IMR-90 (cell line): Measurements from ENCODE around the gene TRABD2A. TPM values are rescaled to one million over a fixed set of nuclear protein-coding genes. Genes with fewer than 3 reads are reported as not detected.

Source experiments
- ATAC-seq: fragments of 200-7000 bp; cut with Tn5 transposase; 2 replicates; pipeline ENCODE4 v1.9.1; 2020; ENCODE audit warnings: low read depth, mild to moderate bottlenecking, moderate library complexity
- BruUV-seq: library from RNA; stranded (reverse); fragments of 400-500 nt; replicated peaks from 2 replicates; lab custom pipeline; 2021; lab: Mats Ljungman, UMichigan
- CTCF ChIA-PET: fragments of 300-600 bp; formaldehyde crosslinking; extraction: SDS; loops from one replicate; lab custom pipeline; 2021; ENCODE audit warnings: antibody characterized with exemption; lab: Yijun Ruan, JAX
- POLR2A ChIA-PET: fragments of 300-600 bp; sonication (Branson Sonifier 250); formaldehyde crosslinking; loops from one replicate; lab custom pipeline; 2022; ENCODE audit warnings: antibody characterized with exemption; ENCODE audit not compliant: unreplicated experiment; lab: Charles Lee
- DNase-seq: peaks from one replicate; pipeline ENCODE4 v3.0.0; 2013
- H2AFZ ChIP-seq: replicated peaks from 2 replicates; pipeline ENCODE3; 2013; ENCODE audit warnings: low read length, mild to moderate bottlenecking; ENCODE audit not compliant: poor library complexity
- H2AK5ac ChIP-seq: 2 replicates; pipeline ENCODE4 v1.6.1; 2013; ENCODE audit warnings: low read depth, low read length, inconsistent platforms
- H2AK9ac ChIP-seq: replicated peaks from 2 replicates; pipeline ENCODE3; 2013; ENCODE audit warnings: mild to moderate bottlenecking, low read depth, low read length, moderate library complexity; ENCODE audit not compliant: poor library complexity
- H2BK120ac ChIP-seq: 2 replicates; pipeline ENCODE4 v1.6.1; 2013; ENCODE audit warnings: low read depth, low read length, inconsistent platforms
- H2BK15ac ChIP-seq: 3 replicates; pipeline ENCODE4 v1.6.1; 2013; ENCODE audit warnings: low read depth, low read length, inconsistent platforms
- H2BK20ac ChIP-seq: 2 replicates; pipeline ENCODE4 v1.6.1; 2013; ENCODE audit warnings: low read depth, mild to moderate bottlenecking, inconsistent platforms, low read length, moderate library complexity
- H2BK5ac ChIP-seq: 2 replicates; pipeline ENCODE4 v1.6.1; 2013; ENCODE audit warnings: mild to moderate bottlenecking, low read depth, low read length, inconsistent platforms; ENCODE audit not compliant: poor library complexity, severe bottlenecking
- H3K14ac ChIP-seq: replicated peaks from 2 replicates; pipeline ENCODE4 v1.6.1; 2013; ENCODE audit warnings: low read depth, low read length, inconsistent platforms
- H3K18ac ChIP-seq: 2 replicates; pipeline ENCODE4 v1.6.1; 2013; ENCODE audit warnings: low read depth, low read length, control low read depth
- H3K23ac ChIP-seq: 2 replicates; pipeline ENCODE4 v1.6.1; 2013; ENCODE audit warnings: low read depth, low read length, inconsistent platforms
- H3K27ac ChIP-seq: 2 replicates; pipeline ENCODE4 v1.5.1; 2013; ENCODE audit warnings: mild to moderate bottlenecking, control low read depth, low read length; ENCODE audit not compliant: insufficient read depth
- H3K27me3 ChIP-seq: 2 replicates; pipeline ENCODE4 v1.6.1; 2013; ENCODE audit warnings: low read length; ENCODE audit not compliant: control insufficient read depth, insufficient read depth
- H3K36me3 ChIP-seq: 2 replicates; pipeline ENCODE4 v1.6.1; 2013; ENCODE audit warnings: low read length, mixed read lengths; ENCODE audit not compliant: control insufficient read depth, insufficient read depth
- H3K4ac ChIP-seq: 2 replicates; pipeline ENCODE4 v1.6.1; 2013; ENCODE audit warnings: low read depth, low read length, inconsistent platforms
- H3K4me1 ChIP-seq: 2 replicates; pipeline ENCODE4 v1.6.1; 2013; ENCODE audit warnings: low read length, mixed read lengths; ENCODE audit not compliant: control insufficient read depth, insufficient read depth
- H3K4me2 ChIP-seq: 2 replicates; pipeline ENCODE4 v1.6.1; 2013; ENCODE audit warnings: low read depth, mild to moderate bottlenecking, control low read depth, low read length, moderate library complexity
- H3K4me3 ChIP-seq: 2 replicates; pipeline ENCODE4 v1.5.1; 2013; ENCODE audit warnings: low read depth, mild to moderate bottlenecking, control low read depth, low read length, moderate library complexity; ENCODE audit not compliant: insufficient read depth
- H3K56ac ChIP-seq: 2 replicates; pipeline ENCODE4 v1.6.1; 2013; ENCODE audit warnings: low read length, inconsistent platforms; ENCODE audit not compliant: insufficient read depth; ENCODE audit errors: extremely low read depth
- H3K79me1 ChIP-seq, 2 experiments: 2 replicates each; pipeline ENCODE4 v1.6.1; 2013; ENCODE audit warnings: low read length in 2 of 2, inconsistent platforms in 1 of 2, low read depth in 1 of 2
- H3K9ac ChIP-seq: 2 replicates; pipeline ENCODE4 v1.6.1; 2013; ENCODE audit warnings: low read depth, low read length, control low read depth
- H3K9me1 ChIP-seq: 2 replicates; pipeline ENCODE4 v1.6.1; 2013; ENCODE audit warnings: low read length, inconsistent platforms; ENCODE audit not compliant: insufficient read depth
- H3K9me3 ChIP-seq: 2 replicates; pipeline ENCODE4 v1.6.1; 2013; ENCODE audit warnings: low read length; ENCODE audit not compliant: control insufficient read depth, insufficient read depth
- H4K20me1 ChIP-seq: 2 replicates; pipeline ENCODE4 v1.6.1; 2013; ENCODE audit warnings: low read length, inconsistent platforms; ENCODE audit not compliant: insufficient read depth
- H4K5ac ChIP-seq: 2 replicates; pipeline ENCODE4 v1.6.1; 2013; ENCODE audit warnings: mild to moderate bottlenecking, low read depth, low read length, control low read depth
- H4K8ac ChIP-seq, 2 experiments: 2 replicates each; pipeline ENCODE4 v1.6.1; 2013; ENCODE audit warnings: low read depth in 2 of 2, low read length in 2 of 2, control low read depth in 1 of 2, inconsistent platforms in 1 of 2
- H4K91ac ChIP-seq: 2 replicates; pipeline ENCODE4 v1.6.1; 2013; ENCODE audit warnings: low read depth, low read length, inconsistent platforms; ENCODE audit not compliant: insufficient read depth
- BHLHE40 ChIP-seq: fragments of 150-350 bp; IDR thresholded peaks from 2 replicates; pipeline ENCODE4 v1.6.1; 2016; ENCODE audit warnings: mild to moderate bottlenecking, low read depth, low read length
- CEBPB ChIP-seq: IDR thresholded peaks from 2 replicates; pipeline ENCODE4 v1.6.1; 2012; ENCODE audit warnings: low read depth, low read length, improper control_type of control experiment
- CHD1 ChIP-seq: IDR thresholded peaks from 2 replicates; pipeline ENCODE4 v1.6.1; 2012; ENCODE audit warnings: low read depth, low read length, improper control_type of control experiment
- MAFK ChIP-seq: IDR thresholded peaks from 2 replicates; pipeline ENCODE4 v1.6.1; 2012; ENCODE audit warnings: low read depth, low read length, improper control_type of control experiment
- MAZ ChIP-seq: IDR thresholded peaks from 2 replicates; pipeline ENCODE4 v1.6.1; 2012; ENCODE audit warnings: low read depth, mild to moderate bottlenecking, low read length, improper control_type of control experiment, moderate library complexity, borderline replicate concordance
- MXI1 ChIP-seq: IDR thresholded peaks from 2 replicates; pipeline ENCODE4 v1.6.1; 2012; ENCODE audit warnings: low read depth, mild to moderate bottlenecking, low read length, moderate library complexity, borderline replicate concordance
- POLR2A ChIP-seq: IDR thresholded peaks from 2 replicates; pipeline ENCODE4 v1.6.1; 2012; ENCODE audit warnings: mild to moderate bottlenecking, low read depth, low read length
- RAD21 ChIP-seq: IDR thresholded peaks from 2 replicates; pipeline ENCODE4 v1.6.1; 2012; ENCODE audit warnings: low read length, improper control_type of control experiment
- RCOR1 ChIP-seq: IDR thresholded peaks from 2 replicates; pipeline ENCODE4 v1.6.1; 2012; ENCODE audit warnings: mild to moderate bottlenecking, low read length, improper control_type of control experiment; ENCODE audit not compliant: insufficient replicate concordance
- SMC3 ChIP-seq: fragments of 150-350 bp; IDR thresholded peaks from 2 replicates; pipeline ENCODE4 v1.6.1; 2016; ENCODE audit warnings: low read depth, mild to moderate bottlenecking, antibody characterized with exemption, low read length, moderate library complexity
- WGBS, 2 experiments: methylation state at CpG; one replicate each; pipeline versions ENCODE4 v1.1.5 to v1.1.7; 2013; ENCODE audit warnings: missing lambda C conversion rate in 2 of 2; ENCODE audit not compliant: insufficient read length in 1 of 2; ENCODE audit errors: extremely low coverage in 2 of 2; 5-methylcytosine and 5-hydroxymethylcytosine counted together
- dilution Hi-C: fragments of 300-500 bp; cut with HindIII; formaldehyde crosslinking; loops from one replicate; pipeline ENCODE4 v1.14.3; 2018; ENCODE audit warnings: low sequenced_read_pairs; ENCODE audit not compliant: unreplicated experiment
- in situ Hi-C: fragments of 300-500 bp; cut with MboI; formaldehyde crosslinking; loops from 3 replicates; pipeline ENCODE4 v1.14.3; 2019; ENCODE audit warnings: low sequenced_read_pairs, inconsistent platforms, mixed read lengths
- intact Hi-C: fragments of 100-400 bp; cut with micrococcal nuclease; formaldehyde crosslinking; loops from 2 replicates; pipeline ENCODE4 v1.10.0; 2022
- polyA plus RNA-seq, 3 experiments: library from polyadenylated mRNA; depleted of rRNA; stranded (reverse); fragments of >200 nt; gene quantifications; 2 replicates each; pipeline ENCODE4 v1.2.3, GENCODE V29; 2012; ENCODE audit warnings: low replicate concordance in 1 of 3
- total RNA-seq: library from RNA; depleted of rRNA; stranded (reverse); fragments of >200 nt; gene quantifications from 2 replicates; pipeline ENCODE4 v1.2.3, GENCODE V29; 2012
- TF ChIP-seq, protein P1 (sequence below): fragments of 150-350 bp; IDR thresholded peaks from 2 replicates; pipeline ENCODE4 v1.6.1; 2016; ENCODE audit warnings: low read depth, mild to moderate bottlenecking, low read length, moderate library complexity, borderline replicate concordance
- TF ChIP-seq, protein P2 (sequence below): fragments of 150-350 bp; IDR thresholded peaks from 2 replicates; pipeline ENCODE4 v1.6.1; 2017; ENCODE audit warnings: mild to moderate bottlenecking, antibody characterized with exemption, low read length, low read depth
- TF ChIP-seq, protein P3 (sequence below): conservative IDR thresholded peaks from 2 replicates; pipeline ENCODE4 v1.5.1; 2012; ENCODE audit warnings: mild to moderate bottlenecking, low read depth, low read length, improper control_type of control experiment

The TRABD2A gene
- total and polyA plus RNA-seq, 2 of the 4 experiments (the other 2 are of a cell fraction): 17.6 to 20.3 TPM

DNA sequence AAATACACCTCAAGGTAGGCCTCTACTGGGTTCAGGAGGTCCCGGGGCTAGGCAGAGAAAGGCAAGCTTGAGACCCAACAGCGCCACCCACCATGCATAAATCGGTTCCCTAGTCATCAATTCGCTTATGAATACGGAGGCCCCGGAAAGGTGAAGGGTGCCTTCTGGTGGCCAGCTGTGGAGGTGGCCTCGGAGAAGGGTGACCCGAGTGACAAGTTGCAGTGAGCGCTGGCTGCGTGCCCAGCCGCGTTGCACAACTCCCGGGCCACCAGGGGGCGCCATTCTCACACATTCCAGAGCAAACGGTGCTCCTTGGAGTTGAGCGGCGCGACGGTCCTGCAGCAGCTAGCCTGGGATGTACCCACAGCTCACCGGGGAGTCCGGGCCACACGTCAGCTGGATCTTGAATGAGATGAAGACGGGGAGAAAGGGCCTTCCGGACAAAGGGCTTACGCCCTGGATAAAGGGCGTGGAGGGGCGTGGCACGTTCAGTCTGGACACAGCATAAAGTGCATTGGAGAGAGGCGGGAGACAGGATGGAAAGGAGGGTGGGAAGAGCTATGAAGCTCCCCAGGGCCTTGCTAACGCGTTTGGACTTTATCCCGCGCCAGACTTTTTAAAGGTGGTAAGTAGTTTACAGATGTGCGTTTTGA lies 45.0 kb upstream of the TRABD2A start:
- Histone ChIP-seq H3K9ac (peak overlapping the region; percentile 35), H4K91ac (peak overlapping the region; percentile 85), H2BK5ac (peak overlapping the region; percentile 25), H3K4me3 (peak overlapping the region; percentile 31), H3K27me3 (no peaks in the 10 kb centered on the region), H2AFZ (peak overlapping the region; percentile 96), H3K9me3 (no peaks in the 10 kb centered on the region), H2AK9ac (peak overlapping the region; percentile 90), H3K27ac (peak overlapping the region; percentile 2), H3K18ac (0 out of 2 replicates have a peak overlapping the region, but pooled peaks have one; percentile 1), H3K9me1 (no peaks in the 10 kb centered on the region), H4K5ac (peak overlapping the region; percentile 7), H3K14ac (peak overlapping the region; percentile 69), H3K36me3 (no peaks in the 10 kb centered on the region), H4K8ac (peak overlapping the region; percentile 30 to 64), H2BK20ac (peak overlapping the region; percentile 72), H2AK5ac (peak overlapping the region; percentile 72; the same call in 1 of the 2 replicates), H4K20me1 (no peaks in the 10 kb centered on the region), H3K4me1 (peaks cover 6% of the 10 kb centered on the region; the same call in 1 of the 2 replicates), H3K4ac (peak overlapping the region; percentile 65), H3K56ac (no peak overlapping the region), H3K23ac (no peak overlapping the region; the same call in 1 of the 2 replicates), H3K4me2 (peak overlapping the region; percentile 50), H3K79me1 (peaks cover 0 to 4% of the 10 kb centered on the region in 2 experiments; a peak in 2 of 4 replicates), H2BK120ac (peak overlapping the region; percentile 84), H2BK15ac (peak overlapping the region; percentile 80; the same call in 1 of the 3 replicates)
- POLR2A ChIA-PET: interaction anchor here (0.5 kb wide), 1 partner anchor 41 kb away, joined by 3 read pairs; no protein-coding TSS in a partner anchor
- ATAC-seq (peak; percentile 68), DNase-seq (peak; percentile 84)
- intact Hi-C loops (loop anchor here (2.0 to 5.0 kb wide), 6 partner anchors 45 to 373 kb away; partner anchors contain the start of gene KCMF1), dilution Hi-C loops (no loop called here), in situ Hi-C loops (loop anchor here (10.0 kb wide), 1 partner anchor 431 kb away; no protein-coding TSS in a partner anchor)
- BruUV-seq: no TSS peak
- WGBS, 2 experiments: 13% methylated on average over 27 of the region's 34 CpGs; no CpG with 5 or more reads in 1 of the 2 experiments
- CTCF ChIA-PET: interaction anchor here (0.5 to 2.2 kb wide), 31 partner anchors 9 to 399 kb away, joined by 3 to 17 read pairs (median 4); partner anchors contain the start of gene TMSB10
- TF ChIP-seq RAD21: peak; percentile 74
- TF ChIP-seq MAZ: 0 out of 2 replicates have a peak, but pooled peaks have one; percentile 25
- peak; percentile 72 for TF ChIP-seq SMC3
- TF ChIP-seq, protein P1, sequence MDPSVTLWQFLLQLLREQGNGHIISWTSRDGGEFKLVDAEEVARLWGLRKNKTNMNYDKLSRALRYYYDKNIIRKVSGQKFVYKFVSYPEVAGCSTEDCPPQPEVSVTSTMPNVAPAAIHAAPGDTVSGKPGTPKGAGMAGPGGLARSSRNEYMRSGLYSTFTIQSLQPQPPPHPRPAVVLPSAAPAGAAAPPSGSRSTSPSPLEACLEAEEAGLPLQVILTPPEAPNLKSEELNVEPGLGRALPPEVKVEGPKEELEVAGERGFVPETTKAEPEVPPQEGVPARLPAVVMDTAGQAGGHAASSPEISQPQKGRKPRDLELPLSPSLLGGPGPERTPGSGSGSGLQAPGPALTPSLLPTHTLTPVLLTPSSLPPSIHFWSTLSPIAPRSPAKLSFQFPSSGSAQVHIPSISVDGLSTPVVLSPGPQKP: no peak
- no peak for TF ChIP-seq MXI1
- TF ChIP-seq RCOR1: peak; percentile 44
- peak; percentile 96 for TF ChIP-seq CEBPB
- TF ChIP-seq, protein P2, sequence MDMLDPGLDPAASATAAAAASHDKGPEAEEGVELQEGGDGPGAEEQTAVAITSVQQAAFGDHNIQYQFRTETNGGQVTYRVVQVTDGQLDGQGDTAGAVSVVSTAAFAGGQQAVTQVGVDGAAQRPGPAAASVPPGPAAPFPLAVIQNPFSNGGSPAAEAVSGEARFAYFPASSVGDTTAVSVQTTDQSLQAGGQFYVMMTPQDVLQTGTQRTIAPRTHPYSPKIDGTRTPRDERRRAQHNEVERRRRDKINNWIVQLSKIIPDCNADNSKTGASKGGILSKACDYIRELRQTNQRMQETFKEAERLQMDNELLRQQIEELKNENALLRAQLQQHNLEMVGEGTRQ: no peak
- no peak for TF ChIP-seq BHLHE40
- 0 out of 2 replicates have a peak, but pooled peaks have one; percentile 49 for TF ChIP-seq CHD1
- TF ChIP-seq MAFK: no peak
- TF ChIP-seq, protein P3, sequence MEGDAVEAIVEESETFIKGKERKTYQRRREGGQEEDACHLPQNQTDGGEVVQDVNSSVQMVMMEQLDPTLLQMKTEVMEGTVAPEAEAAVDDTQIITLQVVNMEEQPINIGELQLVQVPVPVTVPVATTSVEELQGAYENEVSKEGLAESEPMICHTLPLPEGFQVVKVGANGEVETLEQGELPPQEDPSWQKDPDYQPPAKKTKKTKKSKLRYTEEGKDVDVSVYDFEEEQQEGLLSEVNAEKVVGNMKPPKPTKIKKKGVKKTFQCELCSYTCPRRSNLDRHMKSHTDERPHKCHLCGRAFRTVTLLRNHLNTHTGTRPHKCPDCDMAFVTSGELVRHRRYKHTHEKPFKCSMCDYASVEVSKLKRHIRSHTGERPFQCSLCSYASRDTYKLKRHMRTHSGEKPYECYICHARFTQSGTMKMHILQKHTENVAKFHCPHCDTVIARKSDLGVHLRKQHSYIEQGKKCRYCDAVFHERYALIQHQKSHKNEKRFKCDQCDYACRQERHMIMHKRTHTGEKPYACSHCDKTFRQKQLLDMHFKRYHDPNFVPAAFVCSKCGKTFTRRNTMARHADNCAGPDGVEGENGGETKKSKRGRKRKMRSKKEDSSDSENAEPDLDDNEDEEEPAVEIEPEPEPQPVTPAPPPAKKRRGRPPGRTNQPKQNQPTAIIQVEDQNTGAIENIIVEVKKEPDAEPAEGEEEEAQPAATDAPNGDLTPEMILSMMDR: peak; percentile 86
- peak; percentile 26; the same call in 1 of the 2 replicates for TF ChIP-seq POLR2A
